ENCODE measurements around the gene CD2.

GRCh38 chr1:116808848-116809508 is 54.7 kb downstream of the CD2 start:
- TF ChIP-seq, protein P1, sequence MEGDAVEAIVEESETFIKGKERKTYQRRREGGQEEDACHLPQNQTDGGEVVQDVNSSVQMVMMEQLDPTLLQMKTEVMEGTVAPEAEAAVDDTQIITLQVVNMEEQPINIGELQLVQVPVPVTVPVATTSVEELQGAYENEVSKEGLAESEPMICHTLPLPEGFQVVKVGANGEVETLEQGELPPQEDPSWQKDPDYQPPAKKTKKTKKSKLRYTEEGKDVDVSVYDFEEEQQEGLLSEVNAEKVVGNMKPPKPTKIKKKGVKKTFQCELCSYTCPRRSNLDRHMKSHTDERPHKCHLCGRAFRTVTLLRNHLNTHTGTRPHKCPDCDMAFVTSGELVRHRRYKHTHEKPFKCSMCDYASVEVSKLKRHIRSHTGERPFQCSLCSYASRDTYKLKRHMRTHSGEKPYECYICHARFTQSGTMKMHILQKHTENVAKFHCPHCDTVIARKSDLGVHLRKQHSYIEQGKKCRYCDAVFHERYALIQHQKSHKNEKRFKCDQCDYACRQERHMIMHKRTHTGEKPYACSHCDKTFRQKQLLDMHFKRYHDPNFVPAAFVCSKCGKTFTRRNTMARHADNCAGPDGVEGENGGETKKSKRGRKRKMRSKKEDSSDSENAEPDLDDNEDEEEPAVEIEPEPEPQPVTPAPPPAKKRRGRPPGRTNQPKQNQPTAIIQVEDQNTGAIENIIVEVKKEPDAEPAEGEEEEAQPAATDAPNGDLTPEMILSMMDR (IDR thresholded peaks at IDR 0.05), result no peak
- TF ChIP-seq POLR2A (IDR thresholded peaks at IDR 0.05), result no peak

Measured in body of pancreas (tissue), 4 donors.